ENCODE data around the gene MBP. TPM values are rescaled to one million over a fixed set of nuclear protein-coding genes. Genes with fewer than 3 reads are reported as not detected.

MBP gene
- total RNA-seq, 1 donor from 2014 or later = 35.0 TPM

DNA sequence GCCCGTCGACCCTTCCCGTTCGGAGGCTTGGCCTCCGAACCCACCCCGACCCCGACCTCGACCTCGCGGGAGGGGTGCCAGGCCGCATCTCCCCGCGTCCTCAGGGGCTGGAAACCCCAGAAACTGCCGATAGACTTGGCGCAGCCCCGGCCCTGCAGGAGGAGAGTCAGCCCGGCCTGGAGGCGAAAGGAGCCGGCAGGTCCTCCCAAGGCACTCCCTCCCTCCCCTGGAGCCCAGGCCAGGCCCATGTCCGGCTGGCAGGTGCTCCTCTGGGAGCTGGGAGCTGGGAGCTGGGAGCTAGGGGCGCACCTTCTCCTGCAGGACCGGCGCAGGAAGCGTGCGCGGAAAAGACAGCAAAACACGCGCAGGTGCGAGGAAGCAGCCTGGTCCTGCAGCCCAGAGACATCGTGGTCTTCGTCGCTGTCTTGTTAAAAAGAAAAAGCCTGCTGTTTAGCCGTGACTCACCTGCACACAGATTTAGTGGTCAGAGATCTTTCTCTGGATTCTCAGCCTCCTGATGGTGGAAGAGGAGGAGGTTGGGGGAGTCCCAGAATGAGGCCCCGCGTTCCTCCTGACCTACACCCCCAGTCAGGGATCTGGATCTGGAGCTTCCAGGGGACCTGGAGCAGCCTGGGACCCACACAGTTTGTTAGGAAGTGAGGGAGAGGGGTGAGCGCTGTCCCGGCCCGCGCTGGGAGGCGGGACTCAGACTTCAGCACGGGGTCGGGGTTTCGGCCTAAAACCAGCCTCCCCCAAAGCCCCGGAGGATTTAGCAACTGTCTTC lies 660 bp upstream of the MBP start:
- Histone ChIP-seq H3K4me1 (peaks cover 60% of the 10 kb centered on the region), H3K9me3 (replicated peaks) (no peaks in the 10 kb centered on the region), H3K36me3 (no peaks in the 10 kb centered on the region), H3K4me3 (peak overlapping the region; percentile 86), H3K27ac (replicated peaks) (peak overlapping the region; percentile 90), H3K27me3 (ENCODE audit: low read depth) (peaks cover 23% of the 10 kb centered on the region)
- intact Hi-C loops (cut with micrococcal nuclease) = no loop called here
- TF ChIP-seq, protein P1, sequence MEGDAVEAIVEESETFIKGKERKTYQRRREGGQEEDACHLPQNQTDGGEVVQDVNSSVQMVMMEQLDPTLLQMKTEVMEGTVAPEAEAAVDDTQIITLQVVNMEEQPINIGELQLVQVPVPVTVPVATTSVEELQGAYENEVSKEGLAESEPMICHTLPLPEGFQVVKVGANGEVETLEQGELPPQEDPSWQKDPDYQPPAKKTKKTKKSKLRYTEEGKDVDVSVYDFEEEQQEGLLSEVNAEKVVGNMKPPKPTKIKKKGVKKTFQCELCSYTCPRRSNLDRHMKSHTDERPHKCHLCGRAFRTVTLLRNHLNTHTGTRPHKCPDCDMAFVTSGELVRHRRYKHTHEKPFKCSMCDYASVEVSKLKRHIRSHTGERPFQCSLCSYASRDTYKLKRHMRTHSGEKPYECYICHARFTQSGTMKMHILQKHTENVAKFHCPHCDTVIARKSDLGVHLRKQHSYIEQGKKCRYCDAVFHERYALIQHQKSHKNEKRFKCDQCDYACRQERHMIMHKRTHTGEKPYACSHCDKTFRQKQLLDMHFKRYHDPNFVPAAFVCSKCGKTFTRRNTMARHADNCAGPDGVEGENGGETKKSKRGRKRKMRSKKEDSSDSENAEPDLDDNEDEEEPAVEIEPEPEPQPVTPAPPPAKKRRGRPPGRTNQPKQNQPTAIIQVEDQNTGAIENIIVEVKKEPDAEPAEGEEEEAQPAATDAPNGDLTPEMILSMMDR (IDR thresholded peaks at IDR 0.05; ENCODE audit: borderline replicate concordance) = no peak
- no peak for DNase-seq

DNA sequence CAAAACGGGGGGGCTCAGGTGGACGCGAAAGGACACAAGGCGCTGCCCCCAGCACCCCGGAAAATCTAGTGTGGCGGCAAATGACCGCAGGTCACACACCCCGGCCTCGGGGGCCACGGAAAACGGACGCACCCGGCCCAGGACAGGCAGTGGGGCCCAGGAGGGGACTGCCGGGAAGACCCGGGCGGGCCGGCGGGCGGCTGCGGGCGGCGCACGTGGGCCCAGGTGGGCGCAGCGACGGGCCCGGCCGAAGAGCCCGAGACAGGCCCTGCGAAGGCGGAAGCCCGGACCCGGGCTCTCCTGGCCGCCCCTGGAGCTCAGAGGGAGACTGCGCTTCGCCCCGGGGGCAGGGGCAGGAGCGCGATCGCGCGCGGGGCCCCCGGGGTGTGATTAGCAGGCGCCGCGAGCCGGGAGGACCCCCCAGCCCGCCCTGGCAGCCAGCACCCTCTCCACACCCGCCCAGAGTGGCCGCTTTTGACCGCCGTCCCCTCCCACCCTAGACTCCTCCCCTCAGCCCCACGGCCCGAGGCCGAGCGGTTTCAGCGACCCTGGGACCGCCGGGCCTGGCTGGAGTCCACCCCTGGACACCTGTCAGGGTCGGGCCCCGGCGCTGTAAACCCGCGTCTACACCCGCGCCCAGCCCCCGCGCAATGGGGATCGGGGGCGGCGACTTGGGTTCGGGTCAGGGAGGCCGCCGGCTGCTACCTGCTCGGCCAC lies 773 bp downstream of the MBP start:
- peak; percentile 69 for DNase-seq
- Histone ChIP-seq H3K36me3 (no peaks in the 10 kb centered on the region), H3K4me3 (peak overlapping the region; percentile 86), H3K4me1 (peaks cover 74% of the 10 kb centered on the region), H3K27ac (replicated peaks) (peak overlapping the region; percentile 90), H3K9me3 (replicated peaks) (no peaks in the 10 kb centered on the region), H3K27me3 (ENCODE audit: low read depth) (peaks cover 23% of the 10 kb centered on the region)
- TF ChIP-seq, protein P1 (IDR thresholded peaks at IDR 0.05; ENCODE audit: borderline replicate concordance) = no peak
- intact Hi-C loops (cut with micrococcal nuclease) = no loop called here

DNA sequence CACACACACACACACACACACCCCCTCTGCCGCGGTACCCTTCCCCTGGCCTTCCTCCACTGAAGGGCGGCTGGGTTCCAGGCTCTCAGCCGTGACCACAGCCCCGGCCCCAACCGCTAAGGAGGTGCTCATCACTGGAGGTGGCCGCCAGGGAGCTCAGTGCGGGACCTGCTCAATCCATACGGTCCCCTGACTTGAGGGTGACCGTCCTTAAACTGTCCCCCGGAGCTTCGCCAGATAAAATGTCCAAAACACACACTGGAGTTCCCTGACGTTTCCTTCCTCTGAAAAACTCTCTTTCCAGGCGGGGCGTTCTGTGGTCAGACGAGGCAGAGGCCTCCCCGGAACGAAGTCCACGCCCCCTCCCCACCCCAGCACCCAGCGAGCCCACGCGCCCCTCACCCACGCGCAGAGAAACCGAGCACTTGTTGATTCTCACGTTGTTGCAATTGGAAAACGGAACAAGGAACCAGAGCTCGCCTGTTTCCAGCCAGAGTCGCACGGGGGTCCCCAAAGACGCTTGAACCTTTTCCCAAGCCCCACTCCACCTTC lies 1.4 kb downstream of the MBP start:
- peaks cover 23% of the 10 kb centered on the region for H3K27me3 ChIP-seq (ENCODE audit: low read depth)
- peaks cover 77% of the 10 kb centered on the region for H3K4me1 ChIP-seq
- TF ChIP-seq, protein P1 (IDR thresholded peaks at IDR 0.05; ENCODE audit: borderline replicate concordance) = no peak
- intact Hi-C loops (cut with micrococcal nuclease) = no loop called here
- DNase-seq = peak; percentile 59
- H3K9me3 ChIP-seq (replicated peaks) = no peaks in the 10 kb centered on the region
- H3K27ac ChIP-seq (replicated peaks) = peak overlapping the region; percentile 90
- peak overlapping the region; percentile 86 for H3K4me3 ChIP-seq
- H3K36me3 ChIP-seq = no peaks in the 10 kb centered on the region

DNA sequence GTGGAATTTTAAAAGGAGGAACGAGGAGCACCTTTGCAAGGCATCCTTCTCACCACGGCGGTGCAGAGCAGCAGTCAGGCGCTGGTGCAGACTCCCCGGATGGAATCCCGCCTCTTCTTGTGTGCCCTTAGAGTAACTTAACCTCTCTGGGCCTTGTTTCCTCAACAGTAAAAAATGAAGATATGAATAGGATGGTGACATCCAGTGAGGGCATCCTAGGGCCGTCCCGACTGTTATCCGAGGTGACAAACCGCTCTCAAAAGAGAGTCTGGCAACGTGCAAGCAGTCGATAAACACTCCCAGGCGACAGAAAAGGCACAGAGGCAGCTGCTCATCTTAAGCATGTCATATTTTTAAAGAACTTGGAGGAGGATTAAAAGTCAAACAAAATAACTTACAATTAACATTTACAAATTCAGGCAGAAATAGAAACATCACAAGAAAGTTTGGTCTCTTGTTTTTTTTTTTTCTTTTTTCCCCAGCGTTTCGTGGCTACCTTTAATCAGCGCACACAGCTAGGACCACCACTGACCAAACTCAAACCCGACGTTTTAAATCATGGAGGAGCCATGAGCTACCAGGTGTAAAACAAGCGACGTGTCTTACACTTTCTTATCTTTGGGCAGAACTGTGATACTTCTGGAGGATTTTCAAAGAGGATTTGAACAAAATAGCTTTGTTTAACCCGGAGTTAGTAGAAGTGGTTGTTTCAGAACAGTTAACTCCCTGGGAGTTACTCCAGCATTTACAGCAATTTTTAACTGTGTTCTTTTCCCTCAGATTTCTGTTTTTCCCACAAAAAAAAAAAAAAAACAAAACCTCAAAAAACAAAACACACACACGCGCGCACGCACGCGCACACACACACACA lies 2.1 kb downstream of the MBP start:
- intact Hi-C loops (cut with micrococcal nuclease) = no loop called here
- H3K9me3 ChIP-seq (replicated peaks) = no peaks in the 10 kb centered on the region
- peak overlapping the region; percentile 86 for H3K4me3 ChIP-seq
- peaks cover 23% of the 10 kb centered on the region for H3K27me3 ChIP-seq (ENCODE audit: low read depth)
- H3K4me1 ChIP-seq = peaks cover 77% of the 10 kb centered on the region
- H3K36me3 ChIP-seq = no peaks in the 10 kb centered on the region
- TF ChIP-seq, protein P1 (IDR thresholded peaks at IDR 0.05; ENCODE audit: borderline replicate concordance) = no peak
- peak overlapping the region; percentile 90 for H3K27ac ChIP-seq (replicated peaks)
- no peak for DNase-seq

- TF ChIP-seq, protein P1 (IDR thresholded peaks at IDR 0.05; ENCODE audit: borderline replicate concordance) = no peak
- Histone ChIP-seq H3K4me1 (peaks cover 84% of the 10 kb centered on the region), H3K4me3 (no peak overlapping the region), H3K27ac (replicated peaks) (peak overlapping the region; percentile 71), H3K9me3 (replicated peaks) (no peaks in the 10 kb centered on the region), H3K36me3 (no peaks in the 10 kb centered on the region), H3K27me3 (ENCODE audit: low read depth) (peaks cover 23% of the 10 kb centered on the region)
- DNase-seq = no peak
- intact Hi-C loops (cut with micrococcal nuclease) = no loop called here
Measured at GRCh38 chr18:77129150-77129551, 3.4 kb downstream of the MBP start.
